GM19467 (cell line): ENCODE measurements around the gene RCN2.
"Not testable (repeated sequence)": the region's sequence is repeated elsewhere in the genome, so short reads cannot be mapped to it uniquely, and the experiment has no call there.

Source experiments
- ATAC-seq: cut with Tn5 transposase; IDR thresholded peaks from one replicate; pipeline ENCODE4 v1.9.1; 2021; ENCODE audit warnings: mild to moderate bottlenecking, moderate library complexity; ENCODE audit not compliant: unreplicated experiment

RCN2 gene

DNA sequence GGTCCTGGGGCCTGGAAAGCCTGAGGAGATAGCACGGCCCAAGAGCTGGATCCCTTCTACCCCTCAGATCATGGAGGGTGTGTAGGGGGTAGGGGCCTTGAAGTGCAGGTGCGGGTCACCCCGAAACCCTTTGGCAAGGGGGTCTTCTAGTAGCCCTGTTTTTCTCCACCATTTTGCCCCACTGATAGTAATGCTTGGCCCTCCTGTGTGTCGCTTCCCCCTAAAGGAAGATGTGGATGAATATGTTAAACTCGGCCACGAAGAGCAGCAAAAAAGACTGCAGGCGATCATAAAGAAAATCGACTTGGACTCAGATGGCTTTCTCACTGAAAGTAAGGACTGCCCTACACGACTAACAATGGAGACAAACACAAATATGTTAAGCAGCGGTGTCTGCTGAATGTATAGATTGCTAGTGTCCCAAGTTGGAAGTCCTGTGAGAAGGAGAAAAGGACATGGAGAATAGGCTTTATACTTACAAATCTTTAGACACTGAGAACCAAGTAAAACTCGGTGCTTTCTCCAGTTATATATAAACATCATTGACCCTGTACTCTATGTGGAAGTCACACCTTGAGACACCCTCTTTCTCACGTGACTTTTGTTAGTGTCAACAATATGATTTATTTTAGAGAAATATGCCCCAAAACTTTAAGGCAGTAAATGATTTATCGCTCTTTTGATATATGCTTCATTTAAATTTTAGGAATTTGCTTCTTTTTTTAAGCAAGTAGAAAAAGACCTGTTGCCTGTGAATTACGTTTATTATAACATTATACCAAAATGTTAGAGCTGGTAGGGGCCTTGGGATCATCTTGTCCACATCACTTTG is 802 bp downstream of the RCN2 start:
- no peak for ATAC-seq

- ATAC-seq, result no peak
Measured at GRCh38 chr15:76935620-76936019, 4.1 kb downstream of the RCN2 start.

DNA sequence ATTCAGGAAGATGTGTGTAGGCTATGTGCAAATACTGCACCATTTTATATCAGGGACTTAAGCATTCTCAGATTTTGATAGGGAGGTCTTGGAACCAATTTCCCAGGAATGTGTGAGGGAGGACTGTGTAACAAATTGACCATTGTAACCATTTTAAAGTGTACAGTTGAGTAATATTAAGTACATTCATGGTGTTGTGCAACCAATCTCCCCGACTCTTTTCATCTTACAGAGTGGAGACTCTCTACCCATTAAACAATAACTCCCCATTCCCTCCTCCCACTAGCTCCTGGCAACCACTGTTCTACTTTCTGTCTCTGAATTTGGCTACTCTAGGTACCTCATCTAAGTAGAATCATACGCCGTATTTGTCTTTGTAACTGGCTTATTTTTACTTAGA is 5.1 kb downstream of the RCN2 start:
- ATAC-seq, result no peak

DNA sequence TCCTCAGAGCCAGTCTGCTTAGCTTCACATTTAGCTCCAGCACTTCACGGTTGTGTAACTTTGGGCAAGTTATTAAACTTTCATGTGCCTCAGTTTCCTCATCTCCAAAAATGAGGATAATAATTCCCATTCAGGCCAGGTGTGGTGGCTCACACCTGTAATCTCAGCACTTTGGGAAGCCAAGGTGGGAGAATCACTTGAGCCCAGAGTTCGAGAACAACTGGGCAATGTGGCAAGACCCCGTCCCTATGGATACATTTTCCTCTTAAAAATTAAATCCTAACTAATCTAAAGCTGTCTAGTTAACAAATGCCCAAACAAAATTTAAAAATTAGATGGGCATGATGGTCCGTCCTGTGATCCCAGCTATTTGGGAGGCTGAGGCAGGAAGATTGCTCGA is 7.2 kb downstream of the RCN2 start:
- ATAC-seq, result no peak

DNA sequence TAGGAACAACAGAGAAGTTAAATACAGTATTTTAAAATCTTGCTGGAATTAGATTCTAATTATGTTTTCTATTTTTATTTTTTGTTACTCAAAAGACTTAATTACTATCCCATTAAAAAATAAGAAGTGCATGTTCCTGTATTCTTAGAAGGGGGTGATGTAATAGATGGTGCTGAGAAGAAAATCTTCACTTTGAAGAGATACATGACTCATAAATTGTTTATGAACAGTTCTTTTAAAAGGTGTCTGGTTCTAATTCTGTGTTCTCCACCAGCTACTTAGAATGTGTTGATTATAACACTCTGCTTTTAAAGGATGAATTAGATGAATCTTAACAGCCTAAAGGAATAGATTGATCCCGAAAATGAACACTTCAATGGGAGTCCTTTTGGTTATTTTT is 8.2 kb downstream of the RCN2 start:
- ATAC-seq, result no peak

- no peak for ATAC-seq
Measured at GRCh38 chr15:76941636-76942035, 10.1 kb downstream of the RCN2 start.

- ATAC-seq, result no peak
Measured at GRCh38 chr15:76942331-76942730, 10.8 kb downstream of the RCN2 start.

GRCh38 chr15:76945494-76946093 is 14.0 kb downstream of the RCN2 start:
- ATAC-seq, result no peak

- no peak for ATAC-seq
Measured at GRCh38 chr15:76947454-76947853, 15.9 kb downstream of the RCN2 start.

- no peak for ATAC-seq
Measured at GRCh38 chr15:76951220-76951619, 19.7 kb downstream of the RCN2 start.

GRCh38 chr15:76953913-76954312 is 22.4 kb downstream of the RCN2 start:
- ATAC-seq, result no peak

GRCh38 chr15:76954744-76955143 is 23.2 kb downstream of the RCN2 start:
- ATAC-seq, result no peak

- no peak for ATAC-seq
Measured at GRCh38 chr15:76961268-76962011, 29.9 kb downstream of the RCN2 start.

DNA sequence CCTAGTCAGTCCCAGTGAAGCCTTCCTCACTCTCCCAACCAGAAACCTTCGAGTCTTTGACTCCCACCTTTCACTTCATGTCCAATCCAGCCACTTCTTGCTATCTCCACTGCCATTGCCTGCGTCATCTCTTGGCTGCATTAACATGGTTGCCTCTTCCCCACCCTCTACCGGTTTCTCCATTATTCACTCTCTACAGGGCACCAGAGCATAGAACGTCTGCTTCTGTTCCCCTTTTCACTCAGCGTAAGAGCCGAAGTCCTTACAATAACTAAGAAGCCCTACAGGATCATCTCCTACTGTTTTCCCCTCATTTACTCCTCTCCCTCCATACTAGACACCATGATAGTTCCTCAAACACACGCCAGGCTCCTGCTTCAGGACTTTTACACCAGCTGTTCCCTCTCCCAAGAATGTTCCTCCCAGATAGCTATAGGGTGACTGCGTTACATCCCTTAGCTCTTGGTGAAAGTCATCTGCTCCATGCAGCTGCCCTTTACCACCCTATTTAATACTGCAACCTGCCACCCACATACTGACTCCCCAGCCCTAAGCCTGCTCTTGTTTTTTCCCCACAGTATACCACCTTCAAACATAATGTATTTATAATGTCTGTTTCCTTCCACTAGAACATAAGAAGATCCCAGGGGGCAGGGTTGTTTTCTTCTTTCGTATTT is 30.9 kb downstream of the RCN2 start:
- no peak for ATAC-seq

GRCh38 chr15:76963596-76963995 is 32.0 kb downstream of the RCN2 start:
- ATAC-seq, result no peak

- no peak for ATAC-seq
Measured at GRCh38 chr15:76964157-76964556, 32.6 kb downstream of the RCN2 start.

- ATAC-seq, result not testable (repeated sequence)
Measured at GRCh38 chr15:76966051-76966450, 34.5 kb downstream of the RCN2 start.

GRCh38 chr15:76967067-76967466 is 35.5 kb downstream of the RCN2 start:
- no peak for ATAC-seq

DNA sequence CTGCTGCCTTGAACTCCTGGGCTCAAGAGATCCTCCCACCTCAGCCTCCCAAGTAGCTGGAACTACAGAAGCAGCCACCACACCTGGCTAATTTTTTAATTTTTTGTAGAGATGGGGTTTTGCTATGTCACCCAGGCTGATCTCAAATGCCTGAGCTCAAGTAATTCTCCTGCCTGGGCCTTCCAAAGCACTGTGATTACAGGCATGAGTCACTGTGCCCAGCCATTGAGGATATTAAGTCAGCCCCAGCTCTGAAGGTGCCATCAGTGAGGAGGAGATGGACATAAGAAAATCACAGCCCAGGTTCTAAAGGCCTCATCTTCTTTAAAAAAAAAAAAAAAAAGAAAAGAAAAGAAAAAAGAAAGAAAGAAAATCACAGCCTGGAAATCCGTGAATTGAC is 36.8 kb downstream of the RCN2 start:
- ATAC-seq, result no peak

DNA sequence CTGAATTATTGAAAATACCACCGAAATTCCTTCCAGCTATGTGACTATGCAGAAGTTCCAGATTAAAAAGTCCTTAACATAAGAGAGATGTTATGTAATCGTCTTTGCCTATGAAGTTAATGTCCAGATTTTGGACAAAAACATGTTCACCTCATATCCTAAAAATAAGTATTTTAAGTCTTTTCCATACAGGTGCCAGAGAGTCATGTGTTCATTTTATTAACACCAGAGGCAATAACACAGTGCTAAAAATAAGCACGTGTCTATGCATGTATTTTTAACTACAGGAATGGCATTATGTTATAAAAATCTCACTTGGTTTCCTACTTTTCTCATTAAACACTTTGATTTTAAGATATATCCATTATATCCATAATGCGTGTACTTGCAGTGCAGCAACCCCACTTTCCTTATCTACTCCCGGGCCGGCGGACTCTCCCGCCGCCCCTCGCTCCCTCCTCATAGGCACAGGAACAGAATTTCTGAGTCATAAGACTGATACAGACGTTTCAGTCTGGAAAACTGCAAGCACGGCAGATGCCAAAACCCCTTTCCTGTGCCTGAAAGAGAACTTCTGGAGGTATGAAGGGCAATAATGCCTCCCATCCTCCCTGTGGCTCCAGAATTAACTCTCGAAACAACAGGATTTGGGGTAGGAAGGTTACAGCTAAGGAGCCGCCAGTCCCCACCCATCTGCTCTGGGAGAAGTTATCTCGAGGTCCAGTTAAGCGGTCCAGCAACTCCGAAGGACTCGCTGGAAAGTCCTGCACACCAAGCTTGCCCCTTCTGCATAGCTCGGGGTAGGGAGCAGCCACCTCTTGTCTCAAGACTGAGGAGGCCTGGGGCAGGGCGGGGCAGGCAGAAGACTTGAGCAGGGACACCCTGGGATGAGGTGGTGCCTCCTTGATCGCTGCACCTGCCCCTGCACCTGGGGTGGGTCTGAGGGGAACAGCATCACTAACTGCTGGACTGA is 41.1 kb downstream of the RCN2 start:
- ATAC-seq, result no peak
